ENCODE results near the gene OR2S2.

DNA sequence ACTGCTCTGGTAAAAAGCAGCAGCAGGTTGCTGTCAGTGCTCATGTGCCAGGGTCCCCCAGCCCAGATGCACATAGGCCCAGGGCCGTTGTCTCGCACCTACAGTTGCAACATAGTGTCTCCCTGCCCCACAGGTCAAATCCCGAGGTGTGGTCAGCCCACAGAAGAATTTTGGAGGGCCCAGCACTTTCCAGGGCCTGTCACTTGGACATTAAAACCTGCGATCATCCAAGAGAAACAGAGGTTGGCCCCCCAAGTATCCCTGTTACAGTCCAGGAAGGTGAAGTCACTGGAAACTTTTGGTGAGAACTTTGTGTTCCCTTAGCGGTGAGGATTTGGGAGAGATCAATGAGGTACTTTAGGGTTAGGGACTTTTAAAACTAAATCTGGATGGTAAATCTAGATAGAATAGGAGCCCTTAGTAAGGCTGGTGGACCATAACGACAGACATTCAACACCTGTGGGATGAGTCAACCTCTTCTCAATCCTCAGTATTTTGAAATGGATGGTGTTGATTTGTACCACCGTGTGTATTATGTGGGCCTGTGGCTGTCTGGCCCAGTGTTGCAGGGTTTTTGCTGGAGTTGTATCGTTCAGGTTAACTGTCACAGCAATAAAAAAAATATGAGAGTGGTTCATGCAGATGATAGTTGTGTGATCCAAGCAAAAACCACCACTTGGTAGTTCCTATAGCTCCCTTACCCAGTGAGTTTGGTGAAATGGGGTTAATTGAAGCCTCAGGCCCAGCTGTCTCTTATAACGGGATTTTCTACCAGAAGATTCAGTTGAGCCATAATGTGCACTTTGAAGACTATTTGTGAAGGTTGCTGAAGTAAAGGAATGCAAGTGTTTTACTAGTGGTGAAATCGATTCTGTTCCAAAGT is 19.2 kb downstream of the OR2S2 start:
- TF ChIP-seq POLR2AphosphoS5 (IDR thresholded peaks at IDR 0.05; ENCODE audit: low read depth, low read length) (no peak), TAF1 (IDR thresholded peaks at IDR 0.05; ENCODE audit: borderline replicate concordance, insufficient read depth, low read length) (no peak), SIN3A (IDR thresholded peaks at IDR 0.05; ENCODE audit: borderline replicate concordance, insufficient read depth, low read length) (no peak)
- TF ChIP-seq, protein P1, sequence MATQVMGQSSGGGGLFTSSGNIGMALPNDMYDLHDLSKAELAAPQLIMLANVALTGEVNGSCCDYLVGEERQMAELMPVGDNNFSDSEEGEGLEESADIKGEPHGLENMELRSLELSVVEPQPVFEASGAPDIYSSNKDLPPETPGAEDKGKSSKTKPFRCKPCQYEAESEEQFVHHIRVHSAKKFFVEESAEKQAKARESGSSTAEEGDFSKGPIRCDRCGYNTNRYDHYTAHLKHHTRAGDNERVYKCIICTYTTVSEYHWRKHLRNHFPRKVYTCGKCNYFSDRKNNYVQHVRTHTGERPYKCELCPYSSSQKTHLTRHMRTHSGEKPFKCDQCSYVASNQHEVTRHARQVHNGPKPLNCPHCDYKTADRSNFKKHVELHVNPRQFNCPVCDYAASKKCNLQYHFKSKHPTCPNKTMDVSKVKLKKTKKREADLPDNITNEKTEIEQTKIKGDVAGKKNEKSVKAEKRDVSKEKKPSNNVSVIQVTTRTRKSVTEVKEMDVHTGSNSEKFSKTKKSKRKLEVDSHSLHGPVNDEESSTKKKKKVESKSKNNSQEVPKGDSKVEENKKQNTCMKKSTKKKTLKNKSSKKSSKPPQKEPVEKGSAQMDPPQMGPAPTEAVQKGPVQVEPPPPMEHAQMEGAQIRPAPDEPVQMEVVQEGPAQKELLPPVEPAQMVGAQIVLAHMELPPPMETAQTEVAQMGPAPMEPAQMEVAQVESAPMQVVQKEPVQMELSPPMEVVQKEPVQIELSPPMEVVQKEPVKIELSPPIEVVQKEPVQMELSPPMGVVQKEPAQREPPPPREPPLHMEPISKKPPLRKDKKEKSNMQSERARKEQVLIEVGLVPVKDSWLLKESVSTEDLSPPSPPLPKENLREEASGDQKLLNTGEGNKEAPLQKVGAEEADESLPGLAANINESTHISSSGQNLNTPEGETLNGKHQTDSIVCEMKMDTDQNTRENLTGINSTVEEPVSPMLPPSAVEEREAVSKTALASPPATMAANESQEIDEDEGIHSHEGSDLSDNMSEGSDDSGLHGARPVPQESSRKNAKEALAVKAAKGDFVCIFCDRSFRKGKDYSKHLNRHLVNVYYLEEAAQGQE (IDR thresholded peaks at IDR 0.05; ENCODE audit: insufficient read depth in 1 of 2, low read depth in 2 of 2, low read length in 2 of 2): no peak
